Spleen (tissue), 11 donors: Measurements from ENCODE around the gene KLKB1. TPM values are rescaled to one million over a fixed set of nuclear protein-coding genes. Genes with fewer than 3 reads are reported as not detected.
"Not testable (repeated sequence)": the region's sequence is repeated elsewhere in the genome, so short reads cannot be mapped to it uniquely, and the experiment has no call there.

ENCODE experiments used
- DNase-seq: peaks from one replicate; pipeline ENCODE4 v3.0.0-alpha.2; 2020
- H3K27ac ChIP-seq, 8 donors: fragments of 200-600 bp; sonication (generic) in 7 of 8; 1 replicate in 4 of 8; 2 replicates in 4 of 8; pipeline versions ENCODE4 v1.5.0 to v1.8.0; 2016 to 2021; ENCODE audit warnings: inconsistent platforms in 4 of 8, mild to moderate bottlenecking in 4 of 8, moderate library complexity in 1 of 8
- H3K27me3 ChIP-seq, 7 donors: fragments of 200-600 bp; sonication (generic) in 6 of 7; replicated peaks in 1 of 7; 1 replicate in 4 of 7; 2 replicates in 3 of 7; pipeline versions ENCODE4 v1.5.0 to v1.8.0; 2016 to 2021; ENCODE audit warnings: inconsistent platforms in 3 of 7, mild to moderate bottlenecking in 1 of 7
- H3K36me3 ChIP-seq, 6 donors: fragments of 200-600 bp; sonication (generic) in 5 of 6; 1 replicate in 4 of 6; 2 replicates in 2 of 6; pipeline versions ENCODE4 v1.5.0 to v1.8.0; 2016 to 2021; ENCODE audit warnings: inconsistent platforms in 2 of 6
- H3K4me1 ChIP-seq, 6 donors: fragments of 200-600 bp; sonication (generic) in 5 of 6; 1 replicate in 3 of 6; 2 replicates in 3 of 6; pipeline versions ENCODE4 v1.5.0 to v1.8.0; 2016 to 2021; ENCODE audit warnings: inconsistent platforms in 3 of 6
- H3K4me3 ChIP-seq, 8 donors: fragments of 200-600 bp; sonication (generic) in 7 of 8; 1 replicate in 4 of 8; 2 replicates in 4 of 8; pipeline versions ENCODE4 v1.5.0 to v1.8.0; 2016 to 2021; ENCODE audit warnings: inconsistent platforms in 4 of 8, mild to moderate bottlenecking in 4 of 8, moderate library complexity in 2 of 8
- H3K9me3 ChIP-seq, 8 donors: fragments of 200-600 bp; sonication (generic) in 7 of 8; 1 replicate in 4 of 8; 2 replicates in 4 of 8; pipeline versions ENCODE4 v1.5.0 to v1.8.0; 2016 to 2021; ENCODE audit warnings: inconsistent platforms in 4 of 8
- POLR2A ChIP-seq, 3 donors: fragments of 450-650 bp; IDR thresholded peaks; one replicate each; pipeline ENCODE4 v1.5.1; 2017; ENCODE audit warnings: antibody characterized with exemption in 3 of 3, mild to moderate bottlenecking in 1 of 3
- POLR2AphosphoS5 ChIP-seq, 3 donors: sonication (generic); formaldehyde crosslinking; IDR thresholded peaks; one replicate each; pipeline ENCODE4 v1.5.1; 2017; ENCODE audit warnings: antibody characterized with exemption in 3 of 3
- WGBS, 5 donors: extraction: QIAGEN DNeasy Blood & Tissue Kit in 3 of 5; methylation state at CpG; one replicate each; pipeline versions ENCODE4 v1.1.5 to v1.1.7; 2013 to 2018; 5-methylcytosine and 5-hydroxymethylcytosine counted together
- intact Hi-C: fragments of 100-400 bp; cut with DNase I; formaldehyde crosslinking; loops from one replicate; pipeline ENCODE4 v1.15.0; 2023; ENCODE audit warnings: low total_unique reads
- polyA plus RNA-seq, 3 donors: library from polyadenylated mRNA; stranded (reverse); fragments of 200-250 nt; gene quantifications; one replicate each; pipeline ENCODE4 v1.2.1, GENCODE V29; 2013
- total RNA-seq, 7 donors: library from RNA; depleted of rRNA in 3 of 7; stranded (reverse); fragments of >200 nt in 3 of 7; fragmentation: NEBNext Ultra II Directional in 4 of 7; extraction: Animal tissue kit (Norgen Biotek cat#: 25700) in 4 of 7; gene quantifications; one replicate each; pipeline versions ENCODE4 v1.1.0 to v1.2.1, GENCODE V29; 2016 to 2021
- TF ChIP-seq, protein P1 (sequence below), 11 experiments: fragments of 200-600 bp in 7 of 11; fragments of 450-650 bp in 4 of 11; sonication (generic) in 4 of 11; IDR thresholded peaks in 8 of 11; conservative IDR thresholded peaks in 3 of 11; 1 replicate in 7 of 11; 2 replicates in 4 of 11; pipeline versions ENCODE4 v1.4.0 to v1.8.0; 2016 to 2021; ENCODE audit warnings: antibody characterized with exemption in 11 of 11, inconsistent platforms in 4 of 11, mild to moderate bottlenecking in 1 of 11
- donor health status: healthy with polysubstance abuse.
- donor health status: DM: no; HTN: no; CAD: no; lungs with moderate emphysema.
- donor health status: DM: no; HTN: no; CAD: no.
- donor health status: Bipolar disorder and iron deficiency.
- donor health status: healthy.
- donor health status: DM: no; HTN: no; CAD: no.
- donor health status: DM: yes; HTN: yes; CAD: no.

Gene KLKB1
- total and polyA plus RNA-seq, 10 donors, result 0.67 to 5.8 (median 1.7) TPM

GRCh38 chr4:186243331-186243730 is 16.0 kb downstream of the KLKB1 start:
- Histone ChIP-seq H3K36me3 (no peaks in the 10 kb centered on the region), H3K4me3 (no peak overlapping the region), H3K27ac (no peak overlapping the region), H3K27me3 (no peaks in the 10 kb centered on the region), H3K9me3 (peaks cover 0 to 19% (median 8%) of the 10 kb centered on the region in 8 donors), H3K4me1 (no peaks in the 10 kb centered on the region)
- WGBS, 5 donors, result 74 to 87% (median 80%) methylated on average over 2 of the region's 2 CpGs
- no peak for DNase-seq
- TF ChIP-seq POLR2A (IDR thresholded peaks at IDR 0.05), result no peak
- intact Hi-C loops, result no loop called here

DNA sequence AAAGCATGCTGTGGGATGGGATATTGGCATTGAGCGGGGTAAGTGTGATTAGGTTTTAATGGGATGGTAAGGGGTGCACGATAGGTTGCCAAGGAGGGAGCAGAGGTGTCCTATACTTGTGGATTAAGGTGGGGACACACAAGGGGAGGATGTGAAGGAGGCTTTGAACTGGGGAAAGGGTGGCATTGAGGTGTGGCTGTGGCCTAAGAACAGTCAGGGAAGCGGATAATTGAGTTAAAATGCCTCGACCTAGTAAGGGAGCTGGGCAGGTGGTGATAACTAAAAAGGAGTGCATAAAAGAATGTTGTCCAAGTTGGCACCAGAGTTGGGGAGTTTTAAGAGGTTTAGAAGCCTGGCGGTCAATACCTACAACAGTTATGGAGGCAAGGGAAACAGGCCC is 17.5 kb downstream of the KLKB1 start:
- intact Hi-C loops, result no loop called here
- WGBS, 5 donors, result 76 to 92% (median 79%) methylated on average over 5 of the region's 5 CpGs
- H3K27ac ChIP-seq, result no peak overlapping the region
- H3K4me3 ChIP-seq, result no peak overlapping the region
- no peaks in the 10 kb centered on the region for H3K27me3 ChIP-seq
- TF ChIP-seq, protein P1, sequence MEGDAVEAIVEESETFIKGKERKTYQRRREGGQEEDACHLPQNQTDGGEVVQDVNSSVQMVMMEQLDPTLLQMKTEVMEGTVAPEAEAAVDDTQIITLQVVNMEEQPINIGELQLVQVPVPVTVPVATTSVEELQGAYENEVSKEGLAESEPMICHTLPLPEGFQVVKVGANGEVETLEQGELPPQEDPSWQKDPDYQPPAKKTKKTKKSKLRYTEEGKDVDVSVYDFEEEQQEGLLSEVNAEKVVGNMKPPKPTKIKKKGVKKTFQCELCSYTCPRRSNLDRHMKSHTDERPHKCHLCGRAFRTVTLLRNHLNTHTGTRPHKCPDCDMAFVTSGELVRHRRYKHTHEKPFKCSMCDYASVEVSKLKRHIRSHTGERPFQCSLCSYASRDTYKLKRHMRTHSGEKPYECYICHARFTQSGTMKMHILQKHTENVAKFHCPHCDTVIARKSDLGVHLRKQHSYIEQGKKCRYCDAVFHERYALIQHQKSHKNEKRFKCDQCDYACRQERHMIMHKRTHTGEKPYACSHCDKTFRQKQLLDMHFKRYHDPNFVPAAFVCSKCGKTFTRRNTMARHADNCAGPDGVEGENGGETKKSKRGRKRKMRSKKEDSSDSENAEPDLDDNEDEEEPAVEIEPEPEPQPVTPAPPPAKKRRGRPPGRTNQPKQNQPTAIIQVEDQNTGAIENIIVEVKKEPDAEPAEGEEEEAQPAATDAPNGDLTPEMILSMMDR (IDR thresholded peaks at IDR 0.05 in 8 of 11, conservative IDR thresholded peaks at IDR 0.05 in 3 of 11), result no peak
- TF ChIP-seq POLR2A (IDR thresholded peaks at IDR 0.05) (no peak), POLR2AphosphoS5 (IDR thresholded peaks at IDR 0.05) (no peak)
- peaks cover 0 to 19% (median 8%) of the 10 kb centered on the region in 8 donors for H3K9me3 ChIP-seq
- no peak for DNase-seq
- no peaks in the 10 kb centered on the region for H3K4me1 ChIP-seq
- H3K36me3 ChIP-seq, result no peaks in the 10 kb centered on the region

DNA sequence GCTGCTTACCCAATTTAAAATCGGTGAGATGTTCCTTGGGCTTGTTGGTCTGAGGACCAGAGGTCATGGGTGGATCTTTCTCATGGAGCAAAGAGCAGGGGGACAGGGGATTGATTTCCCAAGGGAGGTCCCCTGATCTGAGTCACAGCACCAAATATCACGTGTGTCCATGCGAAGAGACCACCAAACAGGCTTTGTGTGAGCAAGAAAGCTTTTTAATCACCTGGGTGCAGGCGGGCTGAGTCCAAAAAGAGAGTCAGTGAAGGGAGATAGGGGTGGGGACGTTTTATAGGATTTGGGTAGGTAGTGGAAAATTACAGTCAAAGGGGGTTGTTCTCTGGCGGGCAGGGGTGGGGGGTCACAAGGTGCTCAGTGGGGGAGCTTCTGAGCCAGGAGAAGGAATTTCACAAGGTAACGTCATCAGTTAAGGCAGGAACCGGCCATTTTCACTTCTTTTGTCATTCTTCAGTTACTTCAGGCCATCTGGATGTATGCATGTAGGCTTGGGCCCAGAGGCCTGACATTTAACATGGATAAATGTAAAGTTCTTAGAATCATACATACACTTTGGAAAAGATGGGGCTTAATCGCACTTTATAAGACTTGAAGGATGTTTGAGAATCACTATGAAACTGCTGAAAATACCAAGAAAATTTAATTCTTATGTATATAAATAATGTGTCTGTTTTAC is 19.9 kb downstream of the KLKB1 start:
- H3K36me3 ChIP-seq, H3K4me1 ChIP-seq, intact Hi-C loops, H3K27me3 ChIP-seq, H3K4me3 ChIP-seq, H3K27ac ChIP-seq, DNase-seq: not testable (repeated sequence)
- peaks cover 0 to 19% (median 8%) of the 10 kb centered on the region in 8 donors for H3K9me3 ChIP-seq
- 82 to 90% (median 87%) methylated on average over 9 of the region's 9 CpGs for WGBS, 5 donors

GRCh38 chr4:186248643-186249042 is 21.3 kb downstream of the KLKB1 start:
- no peak for TF ChIP-seq POLR2A (IDR thresholded peaks at IDR 0.05)
- TF ChIP-seq, protein P1 (IDR thresholded peaks at IDR 0.05 in 8 of 11, conservative IDR thresholded peaks at IDR 0.05 in 3 of 11), result no peak
- no peak for TF ChIP-seq POLR2AphosphoS5 (IDR thresholded peaks at IDR 0.05)
- no peak for DNase-seq
- Histone ChIP-seq H3K27me3 (no peaks in the 10 kb centered on the region), H3K4me1 (no peaks in the 10 kb centered on the region), H3K36me3 (peaks cover 0 to 7% (median 3%) of the 10 kb centered on the region in 6 donors), H3K27ac (no peak overlapping the region), H3K4me3 (no peak overlapping the region), H3K9me3 (peaks cover 0 to 19% (median 8%) of the 10 kb centered on the region in 8 donors)
- intact Hi-C loops, result no loop called here
- WGBS, 5 donors, result 52 to 77% (median 58%) methylated on average over 1 of the region's 1 CpG

- Histone ChIP-seq H3K4me3 (no peak overlapping the region), H3K27me3 (no peaks in the 10 kb centered on the region), H3K27ac (no peak overlapping the region), H3K36me3 (peaks cover 0 to 7% (median 3%) of the 10 kb centered on the region in 6 donors), H3K4me1 (no peaks in the 10 kb centered on the region), H3K9me3 (peaks cover 0 to 9% (median 3%) of the 10 kb centered on the region in 8 donors)
- intact Hi-C loops, result no loop called here
- no peak for DNase-seq
- TF ChIP-seq, protein P1 (IDR thresholded peaks at IDR 0.05 in 8 of 11, conservative IDR thresholded peaks at IDR 0.05 in 3 of 11), result no peak
- TF ChIP-seq POLR2A (IDR thresholded peaks at IDR 0.05), result no peak
- no peak for TF ChIP-seq POLR2AphosphoS5 (IDR thresholded peaks at IDR 0.05)
- 55 to 77% (median 62%) methylated on average over 8 of the region's 8 CpGs for WGBS, 5 donors
Observed at GRCh38 chr4:186249785-186250754, 22.8 kb downstream of the KLKB1 start.
